Fibroblast of skin of right quadriceps (primary cell): ENCODE measurements around the gene SRRM5.
"Not testable (repeated sequence)": the region's sequence is repeated elsewhere in the genome, so short reads cannot be mapped to it uniquely, and the experiment has no call there.

ENCODE experiments used
- DNase-seq: peaks from one replicate; pipeline ENCODE4 v3.0.0-alpha.2; 2013

The SRRM5 gene

DNA sequence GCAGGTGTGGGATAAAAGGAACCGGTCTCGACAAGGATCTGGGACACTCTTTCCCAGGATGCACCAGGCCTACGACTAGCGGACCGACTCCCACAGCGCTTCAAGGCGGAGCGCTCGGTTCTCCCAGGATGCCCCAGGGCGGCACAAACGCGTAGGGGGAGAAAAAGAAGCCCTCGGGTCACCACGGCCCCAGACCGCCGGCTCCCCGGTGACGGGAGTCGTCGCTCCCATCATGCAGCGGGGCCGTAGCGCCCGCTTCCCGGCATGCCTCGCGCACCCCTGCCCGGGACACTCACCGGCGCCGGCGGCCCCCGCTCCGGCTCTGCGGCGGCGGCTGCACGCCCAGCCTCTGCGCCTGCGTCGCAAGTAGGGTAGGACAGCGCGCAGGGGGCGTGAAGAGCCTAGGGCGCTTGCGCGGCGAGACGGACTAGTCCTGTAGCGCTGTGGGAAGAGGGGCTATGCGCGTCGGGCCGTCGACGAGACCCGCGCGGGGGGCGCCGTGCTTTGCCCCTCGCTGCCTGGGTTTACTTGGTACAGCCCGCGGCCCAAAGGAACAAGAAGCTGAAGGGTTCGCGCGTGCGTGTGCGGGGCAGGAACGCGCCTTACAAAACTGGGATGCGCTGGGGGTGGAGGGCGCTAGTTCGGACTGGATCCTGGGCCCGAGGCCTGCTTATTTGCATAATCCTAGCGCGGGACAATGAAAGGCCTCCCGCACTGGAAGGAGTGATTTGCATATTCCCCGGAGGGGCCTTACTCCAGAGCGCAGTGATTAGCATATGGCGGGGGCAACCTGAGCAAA lies 7.6 kb downstream of the SRRM5 start, which contains the start of gene ZNF428:
ZNF428 (minus strand) TSS at position 368 of the 799 bp plus-strand sequence. CDS start 5,325 bp downstream, outside the sequence.
- peak; percentile 90 for DNase-seq

DNA sequence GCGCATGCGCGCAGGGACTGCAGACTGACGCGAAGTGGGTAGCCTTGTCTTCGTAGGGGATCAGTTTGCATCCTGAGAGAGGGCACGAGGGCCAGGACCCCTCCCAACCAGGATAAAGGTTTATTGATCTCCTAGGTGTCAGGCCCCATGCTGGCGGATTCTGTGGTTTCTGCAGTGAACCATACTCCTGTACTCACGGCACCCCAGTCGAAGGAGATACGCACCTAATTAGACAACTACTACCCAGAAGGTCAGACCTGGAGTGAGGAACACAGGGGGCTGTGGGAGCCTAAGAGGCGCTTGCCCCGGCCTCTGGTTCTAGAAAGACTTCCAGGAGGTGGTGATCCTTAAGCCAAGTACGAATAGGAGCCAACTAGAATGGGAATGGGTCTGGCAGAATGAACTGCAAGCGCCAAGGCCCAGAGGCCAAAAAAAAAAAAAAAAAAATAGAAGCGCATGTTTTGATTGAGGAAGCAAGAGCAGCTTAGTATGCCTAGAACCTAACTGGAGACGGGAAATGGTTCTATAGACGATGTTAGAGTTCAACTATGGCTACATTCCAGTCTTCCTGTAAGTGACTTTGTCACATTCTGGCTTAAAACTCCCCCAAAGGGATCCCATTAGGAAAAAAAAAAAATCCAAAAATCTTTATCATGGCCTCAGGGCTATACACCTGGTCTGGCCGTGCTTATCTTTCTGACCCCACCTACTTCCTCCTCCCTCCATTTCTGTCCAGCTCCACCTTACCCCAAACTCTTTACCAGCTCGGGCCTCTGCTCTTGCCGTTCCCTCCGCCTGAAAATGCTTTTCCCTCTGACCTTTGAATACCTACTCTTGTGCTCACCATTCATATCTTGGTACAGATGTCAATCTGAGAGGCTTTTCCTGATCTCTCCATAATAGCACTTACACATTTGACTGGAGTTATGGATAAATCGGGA lies 8.4 kb downstream of the SRRM5 start:
- DNase-seq = no peak

DNA sequence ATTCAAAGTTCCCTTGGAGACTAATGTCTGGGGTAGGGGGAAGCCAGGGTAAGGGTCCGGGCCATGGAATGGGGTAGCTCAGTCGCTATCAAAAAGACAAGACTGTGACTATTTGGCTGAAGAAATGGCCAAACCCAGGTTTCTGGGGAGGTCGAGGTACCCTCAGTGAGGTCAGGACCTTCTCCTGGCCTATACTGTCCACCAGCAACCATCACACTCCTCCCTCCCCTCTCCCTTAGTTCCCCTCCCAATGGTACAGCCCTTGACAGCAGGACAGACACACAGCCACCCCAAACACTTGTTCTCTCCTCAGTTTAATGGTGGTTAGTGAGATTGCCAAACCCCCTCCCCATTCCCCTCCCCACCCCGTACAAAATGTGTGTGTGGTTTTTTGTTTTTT lies 10.2 kb downstream of the SRRM5 start:
- DNase-seq = no peak

DNA sequence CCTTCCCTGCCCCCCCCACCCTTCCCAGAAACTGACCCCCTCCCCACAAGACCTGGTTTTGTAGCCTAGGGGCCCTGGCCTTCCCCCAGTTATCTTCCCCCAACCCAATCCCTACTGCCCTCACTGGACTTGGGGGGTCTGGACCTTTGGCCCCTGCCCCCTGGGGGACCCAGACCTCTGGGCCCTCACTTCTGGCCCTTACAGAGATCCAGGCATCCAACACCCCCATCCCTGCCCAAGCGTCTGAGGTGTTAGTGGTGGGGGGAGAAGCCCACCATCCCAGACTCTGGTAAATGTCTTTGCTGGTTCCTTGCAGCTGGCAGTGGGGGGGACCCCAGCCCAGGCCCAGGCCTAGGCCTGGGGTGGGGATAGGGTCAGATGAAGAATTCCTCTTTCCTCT lies 11.1 kb downstream of the SRRM5 start:
- DNase-seq = no peak

DNA sequence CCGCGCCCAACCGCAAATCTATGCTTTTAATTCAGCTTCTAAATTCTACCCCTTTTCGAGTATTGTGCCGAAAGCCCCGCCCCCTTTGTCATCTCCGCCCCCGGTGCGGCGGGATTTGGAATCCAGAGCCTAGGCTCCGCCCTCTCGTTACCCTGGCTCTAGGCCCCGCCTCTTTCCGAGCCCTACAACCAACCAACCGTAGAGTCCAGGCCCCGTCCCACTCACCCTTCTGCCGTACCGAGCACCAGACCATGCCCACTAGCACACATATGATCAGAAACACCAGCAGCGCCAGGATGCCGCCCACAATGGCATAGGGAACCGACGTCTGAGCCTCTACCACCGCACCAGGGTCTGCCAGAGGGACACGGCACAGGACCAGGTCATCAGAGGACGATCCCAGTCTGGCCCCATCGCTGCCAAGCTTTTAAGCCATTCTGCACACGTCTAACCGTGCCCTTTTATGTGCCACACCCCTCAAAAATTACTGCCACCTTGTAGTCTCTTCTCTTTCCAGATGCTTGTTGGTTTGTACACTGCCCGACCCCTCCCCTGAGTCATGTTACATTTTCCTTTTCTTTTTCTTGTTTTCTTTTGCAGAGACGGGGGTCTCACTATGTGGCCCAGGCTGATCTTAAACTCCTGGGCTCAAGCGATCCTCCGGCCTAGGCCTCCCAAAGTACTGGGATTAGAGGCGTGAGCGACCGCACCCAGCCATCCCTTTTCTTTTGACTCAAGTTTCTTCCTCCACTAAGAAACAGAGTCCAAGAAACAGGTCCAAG lies 12.2 kb downstream of the SRRM5 start:
- DNase-seq = no peak

DNA sequence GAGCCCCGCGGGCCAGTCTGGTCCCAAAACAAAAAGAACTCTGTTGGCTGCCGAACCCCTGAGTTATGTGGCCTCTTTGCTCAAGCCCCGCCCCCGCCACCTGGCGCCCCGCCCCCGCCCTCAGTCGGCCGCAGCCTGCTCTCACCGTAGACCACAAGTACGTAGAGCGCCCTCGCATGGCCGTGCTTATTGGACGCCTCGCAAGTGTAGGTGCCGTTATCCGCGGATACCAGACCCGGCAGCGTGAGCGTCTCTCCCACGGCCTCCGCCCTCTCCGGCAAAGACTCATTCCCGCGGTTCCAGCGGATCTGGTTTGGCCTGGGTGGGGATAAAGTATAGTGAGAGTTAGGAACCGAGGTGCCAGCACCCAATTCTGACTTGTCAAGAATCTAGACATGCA lies 13.0 kb downstream of the SRRM5 start:
- no peak for DNase-seq

DNA sequence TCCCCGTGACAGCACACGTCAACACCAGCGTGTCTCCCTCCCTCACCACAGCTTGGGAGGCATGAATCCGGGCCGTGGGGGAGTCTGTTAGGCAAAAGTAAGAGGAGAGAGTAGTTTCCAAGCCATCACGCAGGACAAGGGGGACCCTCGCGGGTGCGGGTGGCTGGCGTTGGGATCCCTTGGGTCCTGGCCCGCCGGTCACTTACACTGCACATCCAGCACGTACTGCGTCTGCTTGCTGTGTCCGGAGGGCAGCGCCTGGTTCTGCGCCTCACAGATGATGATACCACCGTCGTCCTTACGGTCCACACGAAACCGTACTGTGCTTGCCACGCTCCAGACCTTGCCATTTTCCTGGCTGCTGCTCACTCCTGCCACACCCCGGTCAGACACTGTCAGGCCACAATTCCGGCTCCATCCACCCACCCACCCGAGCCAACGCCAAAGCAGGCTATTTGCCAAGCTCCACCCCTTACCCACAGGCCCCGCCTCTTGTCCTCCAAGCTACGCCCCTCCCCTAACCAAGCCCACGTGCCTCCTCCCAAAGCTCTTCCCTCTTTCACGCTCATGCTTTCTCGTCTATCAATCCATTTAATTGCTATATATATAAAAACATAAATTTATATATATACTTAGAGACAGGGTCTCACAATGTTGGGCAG lies 14.2 kb downstream of the SRRM5 start:
- no peak for DNase-seq

- DNase-seq = no peak
These were observed 14.9 kb downstream of the SRRM5 start for GRCh38 chr19:43626838-43627237.

- DNase-seq = no peak
These were observed 16.9 kb downstream of the SRRM5 start for GRCh38 chr19:43628646-43629326.

- DNase-seq = no peak
These were observed 19.6 kb downstream of the SRRM5 start for GRCh38 chr19:43631491-43631890.

DNA sequence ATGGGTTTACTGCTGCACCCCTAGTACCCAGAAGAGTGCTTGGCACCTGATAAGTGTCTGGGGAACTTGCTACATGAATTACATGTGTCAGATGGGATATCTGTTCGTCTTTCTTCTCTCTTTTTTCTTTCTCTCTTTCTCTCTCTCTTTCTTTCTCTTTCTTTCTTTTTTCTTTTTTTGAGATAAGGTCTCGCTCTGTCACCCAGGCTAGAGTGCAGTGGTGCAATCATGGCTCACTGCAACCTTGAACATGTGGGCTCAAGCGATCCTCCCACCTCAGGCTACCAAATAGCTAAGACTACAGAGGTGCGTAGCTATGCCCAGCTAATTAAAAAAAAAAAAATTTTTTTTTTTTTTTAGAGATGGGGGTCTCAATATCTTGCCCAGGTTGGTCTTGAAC lies 21.6 kb downstream of the SRRM5 start:
- no peak for DNase-seq

GRCh38 chr19:43634068-43634467 lies 22.2 kb downstream of the SRRM5 start:
- DNase-seq = no peak

DNA sequence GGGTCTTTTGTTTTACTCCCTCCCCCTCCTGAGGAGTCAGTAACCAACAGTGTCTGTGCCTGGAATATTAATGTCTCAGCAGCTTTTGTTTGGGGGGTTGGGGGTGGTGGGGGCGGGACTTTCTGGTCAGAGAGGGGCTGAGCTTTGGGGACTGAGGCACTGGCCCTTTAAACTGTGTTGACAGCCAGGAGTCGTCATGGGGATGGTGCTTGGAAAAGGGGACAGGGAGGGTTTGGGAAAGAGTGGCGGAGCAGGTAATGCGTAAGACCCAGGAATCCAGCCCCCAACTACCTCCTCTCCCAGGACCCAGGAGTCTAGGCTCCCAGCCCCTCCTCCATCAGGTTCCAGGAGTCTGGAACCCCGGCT lies 22.6 kb downstream of the SRRM5 start:
- no peak for DNase-seq

DNA sequence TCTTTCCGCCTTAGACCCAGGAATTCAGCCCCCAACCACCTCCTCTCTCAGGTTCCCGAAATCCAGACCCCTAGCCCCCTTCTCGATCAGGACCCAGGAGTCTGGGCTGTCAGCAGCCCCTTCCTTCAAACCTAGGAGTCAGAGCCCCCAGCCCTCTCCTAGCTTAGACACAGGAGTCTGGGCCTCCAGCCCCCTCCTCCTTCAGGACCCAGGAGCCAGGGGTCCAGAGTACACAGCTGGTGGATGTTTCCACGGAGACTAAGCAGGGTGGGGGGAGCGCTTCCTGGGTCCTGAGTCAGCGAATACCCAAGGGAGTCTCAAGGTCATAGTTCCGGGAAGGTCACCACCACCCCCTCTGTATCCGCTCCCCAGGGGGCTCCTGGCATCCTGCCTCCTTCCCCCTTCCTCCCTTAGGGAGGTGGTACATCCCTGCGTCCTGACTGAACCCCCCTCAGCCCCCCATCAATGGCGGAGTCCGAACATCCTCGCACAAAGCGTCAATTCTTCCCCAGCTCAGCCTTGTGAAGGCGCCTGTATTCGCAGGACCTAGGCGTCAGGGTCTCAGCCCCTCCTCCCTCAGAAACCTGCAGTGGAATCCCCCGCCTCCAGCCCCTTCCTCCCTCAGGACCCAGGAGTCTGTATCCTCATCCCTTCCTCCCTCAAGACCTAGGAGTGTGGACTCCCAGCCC lies 23.1 kb downstream of the SRRM5 start:
- peak; percentile 38 for DNase-seq

- not testable (repeated sequence) for DNase-seq
These were observed 23.7 kb downstream of the SRRM5 start for GRCh38 chr19:43635561-43635940.

GRCh38 chr19:43636121-43636683 lies 24.3 kb downstream of the SRRM5 start:
- DNase-seq = peak; percentile 33

DNA sequence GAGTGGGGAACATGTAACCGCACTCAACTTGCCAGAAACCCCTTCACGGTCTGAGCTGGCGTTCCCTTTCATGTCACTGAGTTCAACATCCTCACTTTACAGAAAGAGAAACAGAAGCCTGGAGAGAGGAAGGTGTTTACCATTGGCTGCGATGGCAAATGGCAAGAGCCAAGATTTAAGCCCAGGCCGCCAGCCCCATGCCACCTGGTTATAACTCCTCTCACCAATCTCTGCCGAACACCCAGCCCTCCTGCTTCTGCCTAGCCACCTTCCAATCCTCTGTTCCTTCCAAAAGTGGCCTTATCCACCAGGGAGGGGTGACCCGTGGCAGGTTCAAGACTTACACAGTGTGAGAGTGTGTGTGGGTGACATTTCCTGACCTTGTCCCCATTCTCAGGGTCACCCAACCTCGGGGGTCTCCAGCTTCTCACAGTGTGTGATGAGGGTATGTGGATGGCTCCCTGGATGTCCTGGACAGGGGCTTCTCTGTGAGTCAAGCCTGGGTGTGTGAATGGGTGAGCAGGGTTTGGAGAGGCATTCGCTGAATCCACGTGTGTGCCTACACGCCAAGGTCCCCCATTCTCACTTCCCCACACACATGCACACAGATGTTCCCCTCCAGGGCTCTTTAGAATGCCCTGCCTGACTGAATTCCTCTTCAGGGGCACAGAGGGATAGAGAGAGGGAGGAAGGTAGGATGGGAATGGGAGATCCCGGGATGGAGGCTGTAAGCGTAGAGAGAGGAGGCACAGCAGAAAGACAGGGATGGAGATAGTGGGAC lies 26.5 kb downstream of the SRRM5 start:
- no peak for DNase-seq

DNA sequence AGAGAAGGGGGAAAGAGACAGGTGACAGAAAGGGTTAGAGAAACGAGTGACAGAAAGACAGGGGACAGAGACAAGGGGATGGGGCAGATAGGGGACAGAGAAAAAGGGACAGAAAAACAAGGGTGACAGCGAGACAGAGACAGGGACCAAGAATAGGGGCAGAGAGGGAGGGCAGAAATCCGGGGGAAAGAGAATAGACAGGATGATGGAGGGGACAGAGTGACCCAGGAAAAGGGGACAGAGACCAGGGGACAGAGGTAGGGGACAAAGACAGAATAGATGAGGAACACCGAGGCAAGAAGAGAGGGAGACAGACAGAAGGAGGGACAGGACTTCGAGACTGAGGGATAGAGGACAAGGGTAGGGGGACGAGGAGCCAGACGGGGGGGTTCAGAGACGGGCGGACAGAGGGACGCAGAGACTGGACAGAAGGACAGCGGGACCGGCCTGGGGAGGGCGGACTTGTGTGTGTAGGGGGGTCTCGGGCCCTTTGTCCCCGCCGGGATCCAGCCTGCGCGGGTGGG lies 27.2 kb downstream of the SRRM5 start:
- no peak for DNase-seq

- DNase-seq = no peak
These were observed 27.9 kb downstream of the SRRM5 start, which contains the start of gene CADM4 for GRCh38 chr19:43639519-43640423. Gene CADM4, minus strand, starts transcription at chr19:43639850. Its CDS starts 60 bp downstream, at chr19:43639790.
